Activated CD8-positive, alpha-beta T cell treated with anti-CD3 and anti-CD28 coated beads for 36 hours (primary cell): Measurements from ENCODE around the gene ANKRD24. TPM values are rescaled to one million over a fixed set of nuclear protein-coding genes. Genes with fewer than 3 reads are reported as not detected.
"Not testable (repeated sequence)": the region's sequence is repeated elsewhere in the genome, so short reads cannot be mapped to it uniquely, and the experiment has no call there.

Experiments
- ATAC-seq: fragments of 200-7000 bp; cut with Tn5 transposase; one replicate; pipeline ENCODE4 v1.10.0; 2021; ENCODE audit warnings: mild to moderate bottlenecking, moderate library complexity
- CTCF ChIA-PET: fragments of 350-600 bp; sonication (Branson Sonifier 250); formaldehyde crosslinking; loops from one replicate; lab custom pipeline; 2021; ENCODE audit warnings: antibody characterized with exemption; lab: Charles Lee
- POLR2A ChIA-PET: fragments of 350-600 bp; sonication (Branson Sonifier 250); formaldehyde crosslinking; loops from one replicate; lab custom pipeline; 2021; ENCODE audit warnings: antibody characterized with exemption; lab: Charles Lee
- DNase-seq: peaks from one replicate; pipeline ENCODE4 v3.0.0-alpha.2; 2020
- H3K27ac Mint-ChIP-seq: one replicate; pipeline ENCODE4 v1.8.0; 2021; ENCODE audit warnings: mild to moderate bottlenecking, mixed read lengths
- H3K27me3 Mint-ChIP-seq: one replicate; pipeline ENCODE4 v1.8.0; 2021; ENCODE audit warnings: mixed read lengths
- H3K36me3 Mint-ChIP-seq: one replicate; pipeline ENCODE4 v1.8.0; 2021; ENCODE audit warnings: low read depth, mixed read lengths
- H3K4me1 Mint-ChIP-seq: one replicate; pipeline ENCODE4 v1.8.0; 2021; ENCODE audit warnings: low read depth, mixed read lengths
- H3K4me3 Mint-ChIP-seq: one replicate; pipeline ENCODE4 v1.8.0; 2021; ENCODE audit warnings: mild to moderate bottlenecking, moderate library complexity, mixed read lengths
- H3K9me3 Mint-ChIP-seq: one replicate; pipeline ENCODE4 v1.8.0; 2021; ENCODE audit warnings: mixed read lengths
- intact Hi-C: fragments of 100-400 bp; cut with micrococcal nuclease; formaldehyde crosslinking; loops from one replicate; pipeline ENCODE4 v1.10.0; 2022
- total RNA-seq, 2 experiments: library from RNA; stranded (reverse); gene quantifications; one replicate each; pipeline ENCODE4 v1.2.3, GENCODE V29; 2021
- TF ChIP-seq, protein P1 (sequence below): fragments of 200-600 bp; IDR thresholded peaks from one replicate; pipeline ENCODE4 v1.8.0; 2022; ENCODE audit warnings: antibody characterized with exemption, mild to moderate bottlenecking

ANKRD24 gene
- total RNA-seq, 2 experiments from 2014 or later: 1.6 to 1.8 TPM

DNA sequence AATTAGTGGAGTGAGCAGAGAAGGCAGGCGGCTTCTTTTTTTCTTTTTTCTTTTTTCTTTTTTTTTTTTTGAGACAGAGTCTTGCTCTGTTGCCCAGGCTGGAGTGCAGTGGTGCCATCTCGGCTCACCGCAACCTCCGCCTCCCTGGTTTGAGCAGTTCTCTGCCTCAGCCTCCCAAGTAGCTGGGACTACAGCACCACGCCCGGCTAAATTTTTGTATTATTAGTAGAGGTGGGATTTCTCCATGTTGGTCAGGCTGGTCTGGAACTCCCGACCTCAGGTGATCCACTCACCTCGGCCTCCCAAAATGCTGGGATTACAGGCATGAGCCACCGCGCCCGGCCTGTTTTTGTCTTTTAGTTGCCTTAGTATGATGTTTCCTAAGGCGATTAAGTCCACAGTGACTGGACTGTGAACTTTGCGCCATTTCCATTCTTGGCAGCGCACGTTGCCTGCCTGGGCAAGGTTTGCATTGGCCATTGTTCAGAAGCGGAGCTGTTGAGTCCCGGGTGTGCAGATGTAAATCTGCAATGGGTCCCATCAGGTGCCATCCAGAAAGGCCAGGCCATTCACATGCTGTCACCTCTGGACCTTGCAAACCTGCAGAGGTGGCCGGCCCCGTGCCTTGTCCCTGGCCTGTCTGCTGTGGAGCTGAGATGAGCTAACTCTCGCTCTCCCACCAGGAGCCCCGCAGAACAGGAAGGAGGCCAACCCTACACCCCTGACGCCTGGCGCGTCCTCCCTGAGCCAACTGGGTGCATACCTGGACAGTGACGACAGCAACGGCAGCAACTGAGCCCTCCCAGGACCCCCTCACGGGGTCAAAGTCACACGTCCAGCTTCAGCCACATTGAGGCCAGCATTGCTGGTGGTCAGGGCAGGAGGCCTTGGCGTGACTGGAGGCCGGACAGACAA, 85.7 kb downstream of the ANKRD24 start:
- Mint-ChIP-seq H3K9me3 (no peaks in the 10 kb centered on the region), H3K27me3 (no peaks in the 10 kb centered on the region), H3K27ac (no peak overlapping the region), H3K4me3 (no peak overlapping the region), H3K4me1 (peaks cover 19% of the 10 kb centered on the region), H3K36me3 (peaks cover 42% of the 10 kb centered on the region)
- CTCF ChIA-PET: interaction anchor here (0.8 to 7.1 kb wide), 19 partner anchors 8 to 257 kb away, joined by 3 to 84 read pairs (median 5); partner anchors contain the start of genes FSD1, MPND and YJU2
- DNase-seq (no peak), ATAC-seq (no peak)
- TF ChIP-seq, protein P1, sequence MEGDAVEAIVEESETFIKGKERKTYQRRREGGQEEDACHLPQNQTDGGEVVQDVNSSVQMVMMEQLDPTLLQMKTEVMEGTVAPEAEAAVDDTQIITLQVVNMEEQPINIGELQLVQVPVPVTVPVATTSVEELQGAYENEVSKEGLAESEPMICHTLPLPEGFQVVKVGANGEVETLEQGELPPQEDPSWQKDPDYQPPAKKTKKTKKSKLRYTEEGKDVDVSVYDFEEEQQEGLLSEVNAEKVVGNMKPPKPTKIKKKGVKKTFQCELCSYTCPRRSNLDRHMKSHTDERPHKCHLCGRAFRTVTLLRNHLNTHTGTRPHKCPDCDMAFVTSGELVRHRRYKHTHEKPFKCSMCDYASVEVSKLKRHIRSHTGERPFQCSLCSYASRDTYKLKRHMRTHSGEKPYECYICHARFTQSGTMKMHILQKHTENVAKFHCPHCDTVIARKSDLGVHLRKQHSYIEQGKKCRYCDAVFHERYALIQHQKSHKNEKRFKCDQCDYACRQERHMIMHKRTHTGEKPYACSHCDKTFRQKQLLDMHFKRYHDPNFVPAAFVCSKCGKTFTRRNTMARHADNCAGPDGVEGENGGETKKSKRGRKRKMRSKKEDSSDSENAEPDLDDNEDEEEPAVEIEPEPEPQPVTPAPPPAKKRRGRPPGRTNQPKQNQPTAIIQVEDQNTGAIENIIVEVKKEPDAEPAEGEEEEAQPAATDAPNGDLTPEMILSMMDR: no peak
- intact Hi-C loops: loop anchor here (5.0 kb wide), 1 partner anchor 84 kb away; no protein-coding TSS in a partner anchor
- POLR2A ChIA-PET: interaction anchor here (1.2 to 1.7 kb wide), 6 partner anchors 21 to 91 kb away, joined by 3 to 8 read pairs (median 4); partner anchors contain the start of genes MPND and YJU2

DNA sequence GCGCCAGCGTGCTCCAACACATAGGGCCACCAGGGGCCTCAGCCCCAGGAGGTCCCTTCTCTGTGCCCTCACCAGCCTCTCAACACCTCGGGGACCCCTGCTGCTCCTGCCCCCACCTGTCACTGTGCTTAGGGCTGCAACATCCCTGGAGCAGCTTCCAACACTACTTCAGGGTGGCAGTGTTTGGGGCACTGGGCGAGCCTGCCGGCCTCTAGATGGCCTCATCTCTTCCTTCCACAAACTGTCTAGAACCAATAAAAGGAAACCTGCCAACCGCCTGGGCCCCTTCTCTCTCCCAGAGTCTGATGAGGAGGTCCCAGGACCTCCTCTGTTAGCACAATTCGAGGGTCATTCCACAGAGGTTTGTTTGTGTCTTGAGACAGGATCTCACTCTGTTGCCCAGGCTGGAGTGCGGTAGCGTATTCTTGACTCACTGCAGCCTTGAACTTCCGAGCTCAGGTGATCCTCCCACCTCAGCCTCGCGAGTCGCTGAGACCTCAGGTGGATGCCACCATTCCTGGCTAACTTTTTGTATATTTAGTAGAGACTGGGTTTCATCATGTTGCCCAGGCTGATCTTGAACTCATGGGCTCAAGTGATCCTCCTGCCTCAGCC, 86.4 kb downstream of the ANKRD24 start:
- intact Hi-C loops: loop anchor here (5.0 kb wide), 1 partner anchor 83 kb away; no protein-coding TSS in a partner anchor
- no peaks in the 10 kb centered on the region for H3K9me3 Mint-ChIP-seq
- peaks cover 16% of the 10 kb centered on the region for H3K4me1 Mint-ChIP-seq
- H3K36me3 Mint-ChIP-seq: peaks cover 36% of the 10 kb centered on the region
- ATAC-seq (no peak), DNase-seq (no peak)
- no peaks in the 10 kb centered on the region for H3K27me3 Mint-ChIP-seq
- no peak overlapping the region for H3K27ac Mint-ChIP-seq
- POLR2A ChIA-PET: interaction anchor here (1.2 to 1.7 kb wide), 4 partner anchors 22 to 91 kb away, joined by 3 to 8 read pairs (median 3); partner anchors contain the start of genes MPND and YJU2
- CTCF ChIA-PET: interaction anchor here (0.5 to 7.1 kb wide), 13 partner anchors 8 to 126 kb away, joined by 3 to 84 read pairs (median 5); partner anchors contain the start of genes FSD1 and MPND
- TF ChIP-seq, protein P1: no peak
- H3K4me3 Mint-ChIP-seq: no peak overlapping the region

DNA sequence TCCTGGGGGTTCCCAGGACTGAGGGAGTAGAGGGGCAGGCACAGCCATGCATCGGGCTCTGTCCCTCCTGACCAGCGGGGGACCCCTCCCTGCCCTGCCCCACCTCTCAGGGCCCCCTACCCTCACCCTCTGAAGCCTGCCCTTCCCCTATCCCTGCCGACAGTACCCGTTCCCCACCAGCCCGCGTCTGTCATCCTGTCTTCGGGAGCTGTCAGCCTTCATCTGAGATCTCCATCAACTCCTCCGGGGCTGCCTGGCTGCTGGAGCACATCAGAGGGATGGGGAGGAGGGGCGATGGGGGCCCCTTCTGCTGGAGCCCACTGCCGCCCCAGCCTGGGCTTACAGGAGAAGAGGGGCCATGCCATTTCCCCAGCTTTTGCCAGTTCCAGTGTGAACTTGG, 90.4 kb downstream of the ANKRD24 start:
- H3K4me1 Mint-ChIP-seq: no peaks in the 10 kb centered on the region
- DNase-seq: no peak
- no peak overlapping the region for H3K4me3 Mint-ChIP-seq
- CTCF ChIA-PET: interaction anchor here (1.0 kb wide), 1 partner anchor 23 kb away, joined by 3 read pairs; no protein-coding TSS in a partner anchor
- no peaks in the 10 kb centered on the region for H3K27me3 Mint-ChIP-seq
- no peak overlapping the region for H3K27ac Mint-ChIP-seq
- ATAC-seq: no peak
- intact Hi-C loops: no loop called here
- POLR2A ChIA-PET: no interaction called here
- H3K36me3 Mint-ChIP-seq: peaks cover 15% of the 10 kb centered on the region
- TF ChIP-seq, protein P1: no peak
- no peaks in the 10 kb centered on the region for H3K9me3 Mint-ChIP-seq

DNA sequence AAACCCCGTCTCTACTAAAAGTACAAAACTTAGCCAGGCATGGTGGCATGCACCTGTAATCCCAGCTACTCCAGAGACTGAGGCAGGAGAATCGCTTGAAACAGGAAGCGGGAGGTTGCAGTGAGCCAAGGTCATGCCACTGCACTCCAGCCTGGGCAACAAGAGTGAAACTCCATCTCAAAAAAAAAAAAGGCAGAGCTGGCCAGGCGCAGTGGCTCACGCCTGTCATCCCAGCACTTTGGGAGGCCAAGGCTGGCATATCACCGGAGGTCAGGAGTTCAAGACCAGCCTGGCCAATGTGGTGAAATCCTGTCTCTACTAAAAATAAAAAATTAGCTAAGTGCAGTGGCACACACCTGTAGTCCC, 91.8 kb downstream of the ANKRD24 start:
- CTCF ChIA-PET, DNase-seq, H3K36me3 Mint-ChIP-seq, H3K4me1 Mint-ChIP-seq, ATAC-seq, H3K9me3 Mint-ChIP-seq, POLR2A ChIA-PET, H3K4me3 Mint-ChIP-seq, intact Hi-C loops, H3K27ac Mint-ChIP-seq, H3K27me3 Mint-ChIP-seq: not testable (repeated sequence)

Other genes starting within 250 kb of the ANKRD24 start
- not detected for gene NMRK2, start 249.6 kb upstream of the ANKRD24 start, total RNA-seq
- gene DAPK3, start 211.6 kb upstream of the ANKRD24 start, total RNA-seq: 10 to 100 TPM; 27.2 to 27.5 TPM
- gene EEF2, start 197.2 kb upstream of the ANKRD24 start, total RNA-seq: 1,000 to 10,000 TPM; 3,533 to 3,625 TPM
- gene PIAS4, start 175.0 kb upstream of the ANKRD24 start, total RNA-seq: 10 to 100 TPM; 22.2 TPM
- gene ZBTB7A, start 115.8 kb upstream of the ANKRD24 start, total RNA-seq: 10 to 100 TPM; 46.6 TPM
- gene MAP2K2, start 58.6 kb upstream of the ANKRD24 start, total RNA-seq: 100 to 1,000 TPM; 141 to 145 TPM
- not detected for gene CREB3L3, start 29.1 kb upstream of the ANKRD24 start, total RNA-seq
- 10 to 100 TPM; 26.9 to 28.3 TPM for gene SIRT6, start 126 bp upstream of the ANKRD24 start, total RNA-seq
- gene EBI3, start 46.8 kb downstream of the ANKRD24 start, total RNA-seq: 1 to 10 TPM; 7.2 to 7.3 TPM
- gene YJU2, start 64.4 kb downstream of the ANKRD24 start, total RNA-seq: 10 to 100 TPM; 25.5 to 25.8 TPM
- gene SHD, start 96.6 kb downstream of the ANKRD24 start, total RNA-seq: not detected
- 10 to 100 TPM; 13.6 to 14.8 TPM for gene TMIGD2, start 119.7 kb downstream of the ANKRD24 start, total RNA-seq
- gene FSD1, start 121.9 kb downstream of the ANKRD24 start, total RNA-seq: 10 to 100 TPM; 19.7 to 22.0 TPM
- gene STAP2, start 156.1 kb downstream of the ANKRD24 start, total RNA-seq: 10 to 100 TPM in 1 of 2 experiments, 1 to 10 TPM in 1; 9.6 to 14.6 TPM
- 10 to 100 TPM; 15.5 to 16.6 TPM for gene MPND, start 160.9 kb downstream of the ANKRD24 start, total RNA-seq
- gene SH3GL1, start 217.9 kb downstream of the ANKRD24 start, total RNA-seq: 10 to 100 TPM; 53.1 to 59.2 TPM
- 10 to 100 TPM; 78.3 to 80.5 TPM for gene CHAF1A, start 220.0 kb downstream of the ANKRD24 start, total RNA-seq